GM19467 (cell line): ENCODE data around the gene SHISA2.

Experiments
- ATAC-seq: cut with Tn5 transposase; IDR thresholded peaks from one replicate; pipeline ENCODE4 v1.9.1; 2021; ENCODE audit warnings: mild to moderate bottlenecking, moderate library complexity; ENCODE audit not compliant: unreplicated experiment

Gene SHISA2

GRCh38 chr13:26019881-26020870 is 31.6 kb downstream of the SHISA2 start:
- ATAC-seq: no peak

DNA sequence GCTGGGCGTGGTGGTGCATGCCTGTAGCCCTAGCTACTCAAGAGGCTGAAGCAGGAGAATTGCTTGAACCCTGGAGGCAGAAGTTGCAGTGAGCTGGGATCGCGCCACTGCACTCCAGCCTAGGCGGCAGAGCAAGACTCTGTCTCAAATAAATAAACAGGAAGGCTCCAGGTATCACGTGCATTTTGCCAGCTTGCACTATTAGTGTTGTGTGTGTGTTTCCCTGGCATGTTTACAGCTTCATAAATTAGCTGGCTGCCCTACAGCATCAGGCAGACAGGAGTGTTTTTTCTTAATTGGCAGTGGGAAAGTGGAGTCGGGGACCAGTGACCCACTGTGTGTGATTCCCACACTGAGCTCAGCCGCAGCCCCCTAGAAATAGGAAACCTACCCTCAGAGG is 32.6 kb downstream of the SHISA2 start:
- ATAC-seq: no peak

DNA sequence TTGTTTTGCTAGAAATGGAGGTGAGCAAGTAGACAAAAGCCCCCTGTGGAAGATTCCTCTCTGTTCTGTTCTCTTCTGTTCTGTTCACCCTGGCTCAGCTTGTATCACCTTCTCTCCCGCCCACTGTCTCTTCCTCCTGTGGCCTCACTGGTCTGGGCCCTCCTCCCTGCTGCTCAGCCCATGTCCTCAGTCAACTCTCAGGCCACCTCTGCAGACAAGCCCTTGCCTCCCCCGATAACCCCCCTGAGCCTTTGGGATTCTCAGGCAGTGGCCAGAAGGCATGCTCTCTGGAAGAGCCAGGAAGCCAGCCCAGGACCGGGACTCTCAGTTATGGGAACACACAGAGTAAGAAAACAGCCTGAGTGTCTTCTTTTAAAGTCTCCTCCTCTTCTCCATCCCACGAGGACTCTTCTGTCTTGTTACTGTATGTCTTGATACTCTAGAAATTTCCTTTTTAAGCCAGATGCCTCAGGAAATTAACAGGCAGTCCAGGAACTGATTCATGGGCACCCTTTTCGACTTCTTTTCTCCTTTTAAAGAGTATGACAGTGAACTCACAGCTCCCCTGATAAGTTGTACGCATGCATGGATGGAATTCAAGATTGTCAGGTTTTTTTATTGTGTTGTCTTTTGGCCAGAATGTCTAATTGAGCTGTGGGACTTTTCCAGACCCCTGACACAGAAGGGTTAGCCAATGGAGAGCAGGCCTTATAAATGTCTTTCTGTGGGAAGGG is 33.7 kb downstream of the SHISA2 start:
- no peak for ATAC-seq

DNA sequence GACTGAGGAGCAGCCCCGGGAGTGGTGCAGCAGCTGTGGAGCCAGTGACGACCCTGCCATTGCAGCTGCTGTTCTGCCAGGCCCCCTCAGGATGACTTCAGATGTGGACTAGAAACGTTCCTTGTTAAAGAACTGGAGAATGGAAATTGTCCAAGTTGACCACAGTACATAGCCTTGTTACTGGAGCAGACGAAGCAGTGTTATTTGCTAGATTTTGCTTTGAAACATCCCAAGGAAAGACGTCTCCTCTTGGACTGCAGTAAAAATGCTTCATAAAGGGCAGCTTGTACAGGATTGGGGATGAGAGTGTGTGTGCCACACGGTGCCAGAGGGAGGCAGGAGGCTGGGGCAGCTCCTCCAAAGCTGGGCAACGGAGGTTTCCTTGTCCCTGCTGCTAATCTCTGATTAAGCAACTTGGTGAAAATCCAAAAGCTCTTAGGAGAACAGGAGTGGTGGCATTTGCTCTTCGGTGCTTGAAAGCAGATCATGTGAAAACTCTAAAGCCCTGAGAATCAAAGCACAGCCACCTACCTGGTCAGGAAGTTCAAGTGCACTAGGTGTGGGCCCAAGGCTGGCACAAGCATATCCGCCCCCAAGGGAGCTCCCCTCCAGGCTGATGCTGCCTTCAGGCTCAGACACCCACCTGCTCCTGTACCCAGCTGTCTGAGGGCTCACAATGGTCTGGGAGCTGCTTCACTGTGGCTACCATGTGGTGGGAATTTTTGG is 34.5 kb downstream of the SHISA2 start:
- ATAC-seq: no peak

GRCh38 chr13:26016189-26016588 is 35.6 kb downstream of the SHISA2 start:
- ATAC-seq: no peak

- ATAC-seq: no peak
Measured at GRCh38 chr13:26015271-26016125, 36.3 kb downstream of the SHISA2 start.

DNA sequence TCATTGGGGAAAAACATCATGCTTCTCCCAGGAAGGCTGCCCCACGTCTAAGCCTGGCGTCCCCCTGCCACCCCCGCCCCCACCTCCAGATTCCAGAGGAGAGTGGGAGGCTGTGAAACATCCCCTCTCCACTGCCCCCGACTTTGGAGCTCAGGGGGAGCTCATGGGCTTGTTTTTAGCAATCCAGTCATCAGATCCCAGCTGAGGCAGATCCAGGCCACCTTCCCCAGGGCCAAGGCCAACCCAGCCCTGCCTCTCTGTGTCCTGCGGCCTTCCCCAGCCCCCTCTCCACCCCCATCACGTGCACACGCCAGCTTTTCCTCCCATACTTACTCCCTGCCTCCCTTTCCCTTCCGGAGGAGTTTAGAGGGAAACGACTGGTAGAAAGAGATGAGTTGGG is 38.8 kb downstream of the SHISA2 start:
- ATAC-seq: no peak

- no peak for ATAC-seq
Measured at GRCh38 chr13:26011996-26012821, 39.6 kb downstream of the SHISA2 start.

DNA sequence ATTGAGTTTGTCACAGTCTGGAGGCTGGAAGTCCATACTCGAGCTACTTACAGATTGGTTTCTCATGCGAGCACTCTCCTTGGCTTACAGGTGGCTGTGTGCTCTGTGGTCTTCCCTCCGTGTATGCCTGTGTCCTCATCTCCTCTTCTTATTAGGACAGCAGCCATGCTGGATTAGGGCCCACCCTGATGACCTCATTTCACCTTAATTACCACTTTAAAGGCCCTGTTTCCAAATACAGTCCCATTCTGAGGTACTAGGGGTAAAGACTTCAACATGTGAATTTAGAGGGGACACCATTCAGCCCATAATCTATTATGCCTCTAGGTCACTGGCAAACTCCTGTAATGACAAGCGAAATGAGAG is 40.6 kb downstream of the SHISA2 start:
- no peak for ATAC-seq

DNA sequence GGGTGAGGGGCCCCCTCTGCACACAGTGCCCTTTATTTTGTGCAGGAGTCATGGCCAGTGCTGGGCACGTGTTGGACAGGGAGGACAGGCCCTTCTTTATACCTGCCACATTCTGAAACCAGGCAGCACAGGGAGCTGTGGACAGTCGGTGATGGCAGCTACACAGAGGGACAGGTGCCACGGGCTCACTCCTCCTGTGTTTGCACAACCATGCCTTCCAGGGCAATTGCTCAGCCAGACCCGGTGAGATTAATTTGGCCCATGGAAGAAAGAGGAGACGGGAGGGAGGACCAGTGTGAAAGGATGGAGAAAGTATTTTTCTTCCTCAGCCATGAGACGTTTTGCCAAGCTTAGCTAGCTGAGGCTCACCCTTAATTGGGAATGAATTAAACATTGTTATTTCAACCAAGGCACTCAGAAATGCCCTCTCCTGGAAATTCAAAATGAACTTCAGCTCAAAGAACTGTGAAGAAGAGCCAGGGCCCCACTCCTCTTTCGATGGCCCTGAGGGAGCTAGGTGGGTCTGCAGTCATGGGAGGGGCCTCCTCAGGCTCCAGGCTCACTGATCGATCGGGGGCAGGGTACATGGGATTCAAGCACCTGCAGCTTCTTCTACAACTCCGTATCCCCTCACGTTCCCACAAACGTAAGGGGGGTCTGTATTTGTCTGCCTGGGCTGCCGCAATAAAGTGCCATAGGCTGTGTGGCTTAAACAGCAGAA is 41.2 kb downstream of the SHISA2 start:
- no peak for ATAC-seq

DNA sequence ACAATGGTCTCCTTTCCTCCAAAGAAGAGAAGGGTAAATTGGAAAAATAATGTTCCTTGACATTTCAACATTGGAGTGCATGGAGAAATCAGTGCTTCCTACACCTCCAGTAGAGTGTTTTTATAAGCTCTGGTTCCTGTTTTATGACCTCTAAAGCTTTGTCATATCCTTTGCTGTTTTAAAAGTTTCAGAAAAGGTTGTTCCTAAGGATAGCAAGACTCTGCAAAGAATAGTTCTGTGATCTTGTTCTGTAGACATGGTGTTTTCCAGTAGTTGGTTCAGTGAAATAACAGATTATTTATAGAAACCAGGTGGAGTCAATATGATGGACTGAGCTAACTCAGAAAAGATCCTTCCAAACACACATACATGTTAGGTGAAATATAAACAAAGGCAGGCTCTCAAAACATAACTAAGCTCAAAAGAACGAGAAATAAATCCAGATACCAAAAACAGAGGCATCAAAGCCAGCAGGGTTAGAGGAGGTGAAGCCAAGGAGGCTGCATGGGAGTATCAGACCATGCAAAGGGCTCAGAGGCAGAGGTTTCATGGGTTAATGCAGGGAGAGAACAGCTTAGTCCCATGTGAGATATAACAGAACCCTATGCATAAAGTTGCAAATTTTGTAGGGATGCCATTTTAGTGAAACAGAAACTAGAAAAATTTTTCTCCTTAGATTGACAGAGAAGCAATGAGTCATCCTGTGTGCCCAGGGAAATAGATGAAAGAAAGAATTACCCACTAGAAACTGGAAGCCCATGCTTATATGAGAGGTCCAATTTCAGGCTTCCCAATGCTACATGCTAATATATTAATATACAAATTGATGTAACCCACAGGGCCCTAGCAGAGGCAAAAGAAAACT is 44.3 kb downstream of the SHISA2 start:
- ATAC-seq: no peak
